HG03103 (cell line): ENCODE measurements around the gene ME3.
"Not testable (repeated sequence)": the region's sequence is repeated elsewhere in the genome, so short reads cannot be mapped to it uniquely, and the experiment has no call there.

ENCODE experiments used
- ATAC-seq: cut with Tn5 transposase; IDR thresholded peaks from one replicate; pipeline ENCODE4 v1.9.1; 2021; ENCODE audit warnings: low read depth; ENCODE audit not compliant: unreplicated experiment

ME3 gene

DNA sequence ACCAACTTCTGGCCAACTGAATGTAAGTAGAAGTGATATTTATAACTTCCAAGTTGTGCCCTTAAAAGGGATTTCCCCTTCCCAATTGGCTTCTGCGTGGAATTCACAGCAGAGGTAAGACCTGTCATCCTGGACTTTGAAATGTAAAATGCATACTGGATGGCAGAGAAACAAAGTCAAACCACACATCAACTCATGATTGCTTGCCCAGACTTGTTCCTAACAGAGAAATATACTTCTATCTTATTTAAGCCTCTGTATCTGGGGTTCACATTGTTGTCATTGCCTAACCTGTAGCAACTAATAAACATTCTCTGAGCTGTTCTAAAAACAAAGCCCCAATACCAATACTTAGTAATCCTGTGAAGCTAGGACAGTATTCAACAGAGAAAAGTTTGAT lies 6.2 kb downstream of the ME3 start:
- no peak for ATAC-seq

DNA sequence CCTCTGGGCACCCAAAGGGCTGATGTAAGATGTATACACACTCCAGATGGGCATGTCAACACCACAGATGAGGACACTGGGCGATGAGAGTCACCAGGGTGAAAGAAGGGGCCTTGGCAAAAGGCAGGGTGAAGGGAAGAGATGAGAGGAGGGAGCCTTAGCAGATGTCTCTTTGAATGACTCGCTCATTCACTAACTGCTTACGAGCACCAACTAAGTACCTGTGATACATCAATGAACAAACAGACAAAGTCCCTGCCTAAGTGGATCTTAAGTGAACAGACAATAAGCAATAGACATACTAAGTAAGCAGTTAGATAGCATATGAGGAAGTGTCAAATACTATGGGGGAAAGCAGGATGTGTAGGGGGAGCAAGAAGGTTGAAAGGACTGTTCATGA lies 7.5 kb downstream of the ME3 start:
- no peak for ATAC-seq

DNA sequence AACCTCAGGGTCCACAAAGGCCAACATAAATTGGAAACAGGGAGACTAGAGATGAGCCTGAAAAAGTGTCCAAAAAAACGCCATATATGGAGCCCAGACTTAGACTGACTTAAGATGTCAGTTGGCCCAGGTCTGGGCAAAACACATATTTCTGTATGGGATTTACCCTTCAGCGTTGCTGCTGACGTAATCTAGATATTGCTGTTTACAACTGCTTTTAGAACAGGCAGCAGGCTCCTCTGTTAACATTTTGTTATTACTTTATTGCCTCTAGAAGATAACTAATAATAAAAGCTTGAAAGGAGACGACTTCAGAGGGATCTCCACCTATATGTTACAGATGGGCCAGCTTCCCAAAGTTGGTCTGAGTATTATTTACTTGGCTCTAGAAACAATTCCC lies 8.7 kb downstream of the ME3 start:
- no peak for ATAC-seq

DNA sequence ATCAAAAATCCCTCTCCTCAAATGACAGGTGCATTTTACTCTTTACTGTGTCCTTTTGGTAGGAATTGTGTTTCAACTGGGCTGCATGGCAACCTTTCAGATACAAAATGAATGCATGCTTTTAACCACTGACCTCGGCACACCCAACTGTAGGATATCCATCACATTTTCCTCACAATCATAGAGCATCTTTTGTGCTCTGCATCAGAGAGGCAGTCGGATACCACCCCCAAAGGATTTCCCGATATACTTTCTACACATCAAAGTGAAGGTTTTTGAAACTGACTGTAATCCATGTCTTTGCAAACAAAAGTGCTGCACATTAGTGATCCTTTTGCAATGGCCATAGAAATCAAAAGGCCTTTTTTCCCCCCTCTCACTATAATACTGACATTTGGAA lies 9.1 kb downstream of the ME3 start:
- ATAC-seq, result no peak

DNA sequence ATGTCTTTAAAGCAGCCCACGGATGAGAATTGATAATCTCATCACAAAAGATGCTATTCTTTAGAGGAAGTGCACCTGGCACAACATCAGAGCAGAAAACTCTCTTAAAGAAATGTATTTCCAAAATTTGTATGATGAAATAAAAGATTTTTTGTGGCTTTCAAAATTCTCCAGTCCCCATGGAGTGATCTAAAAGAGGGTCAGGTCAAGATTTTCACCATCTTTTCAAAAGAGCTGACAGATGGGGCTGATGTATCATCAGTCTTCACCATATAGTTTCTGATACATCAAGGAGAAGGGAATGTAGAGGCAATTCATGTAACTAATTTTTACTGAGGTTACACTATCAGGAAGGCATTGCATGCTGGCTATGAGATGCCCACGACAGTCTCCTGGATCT lies 11.7 kb downstream of the ME3 start:
- ATAC-seq, result no peak

DNA sequence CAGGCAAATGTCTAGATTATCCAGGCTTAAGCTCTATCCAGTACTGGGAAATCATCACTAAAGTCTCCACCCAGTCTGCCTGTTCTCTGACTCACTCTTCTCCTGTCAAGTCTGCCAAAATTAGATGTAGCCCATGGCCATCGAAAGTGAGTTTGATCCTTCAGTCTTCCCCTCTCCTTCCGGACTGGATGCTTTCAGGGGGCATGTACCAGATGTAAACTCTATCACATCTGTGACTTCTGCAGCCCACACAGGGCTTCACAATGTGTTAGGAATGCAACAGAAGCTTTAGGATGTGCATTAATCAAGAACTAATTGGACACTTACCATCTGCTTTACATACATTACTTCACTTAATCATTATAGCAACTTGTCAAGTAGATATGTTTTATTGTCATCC lies 12.3 kb downstream of the ME3 start:
- ATAC-seq, result no peak

DNA sequence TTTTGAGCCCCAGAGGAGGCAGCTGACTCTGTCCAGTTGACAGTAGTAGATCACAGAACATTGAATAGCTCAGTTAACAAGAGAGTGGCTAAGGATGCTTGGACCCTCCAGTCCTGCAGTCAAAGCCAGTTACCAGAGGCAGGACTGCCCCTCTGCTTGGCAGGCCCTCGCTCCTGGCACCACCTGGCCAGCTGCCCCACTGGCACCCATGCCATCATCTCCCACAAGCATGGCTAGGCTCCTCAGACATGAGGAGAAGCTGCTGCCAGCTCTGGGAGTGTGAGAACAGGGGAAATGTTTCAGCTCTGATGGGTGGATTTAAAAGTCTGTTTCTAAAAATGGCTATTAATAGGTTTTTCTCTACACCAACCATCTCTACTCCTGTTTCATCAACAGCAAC lies 13.9 kb downstream of the ME3 start:
- ATAC-seq, result no peak

DNA sequence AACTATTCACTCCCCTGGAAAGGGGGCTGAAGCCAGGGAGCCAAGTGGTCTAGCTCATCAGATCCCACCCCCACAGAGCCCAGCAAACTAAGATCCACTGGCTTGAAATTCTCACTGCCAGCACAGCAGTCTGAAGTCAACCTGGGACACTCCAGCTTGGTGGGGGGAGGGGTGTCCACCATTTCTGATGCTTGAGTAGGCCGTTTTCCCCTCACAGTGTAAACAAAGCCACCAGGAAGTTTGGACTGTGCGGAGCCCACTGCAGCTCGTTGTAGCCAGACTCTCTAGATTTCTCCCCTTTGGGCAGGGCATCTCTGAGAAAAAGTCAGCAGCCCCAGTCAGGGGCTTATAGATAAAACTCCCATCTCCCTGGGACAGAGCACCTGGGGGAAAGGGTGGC lies 27.2 kb downstream of the ME3 start:
- not testable (repeated sequence) for ATAC-seq

DNA sequence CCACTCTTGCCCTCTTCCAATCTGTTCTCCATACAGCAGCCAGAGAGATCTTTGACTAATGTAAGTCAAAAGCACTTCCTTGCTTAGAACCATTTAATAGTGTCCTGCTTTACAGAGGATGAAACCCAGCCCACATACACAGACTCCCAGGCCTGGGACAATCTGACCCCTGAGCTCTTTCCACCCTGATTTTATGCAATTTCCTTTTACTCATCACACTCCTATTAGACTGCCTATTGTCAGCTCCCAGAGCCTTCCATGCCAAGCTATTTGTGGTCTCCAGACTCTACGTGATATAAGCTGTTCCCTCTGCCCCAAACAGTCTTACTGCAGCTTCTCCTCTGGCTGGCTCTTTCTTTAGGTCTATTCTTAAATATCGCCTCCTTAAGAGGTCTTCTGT lies 28.1 kb downstream of the ME3 start:
- no peak for ATAC-seq

DNA sequence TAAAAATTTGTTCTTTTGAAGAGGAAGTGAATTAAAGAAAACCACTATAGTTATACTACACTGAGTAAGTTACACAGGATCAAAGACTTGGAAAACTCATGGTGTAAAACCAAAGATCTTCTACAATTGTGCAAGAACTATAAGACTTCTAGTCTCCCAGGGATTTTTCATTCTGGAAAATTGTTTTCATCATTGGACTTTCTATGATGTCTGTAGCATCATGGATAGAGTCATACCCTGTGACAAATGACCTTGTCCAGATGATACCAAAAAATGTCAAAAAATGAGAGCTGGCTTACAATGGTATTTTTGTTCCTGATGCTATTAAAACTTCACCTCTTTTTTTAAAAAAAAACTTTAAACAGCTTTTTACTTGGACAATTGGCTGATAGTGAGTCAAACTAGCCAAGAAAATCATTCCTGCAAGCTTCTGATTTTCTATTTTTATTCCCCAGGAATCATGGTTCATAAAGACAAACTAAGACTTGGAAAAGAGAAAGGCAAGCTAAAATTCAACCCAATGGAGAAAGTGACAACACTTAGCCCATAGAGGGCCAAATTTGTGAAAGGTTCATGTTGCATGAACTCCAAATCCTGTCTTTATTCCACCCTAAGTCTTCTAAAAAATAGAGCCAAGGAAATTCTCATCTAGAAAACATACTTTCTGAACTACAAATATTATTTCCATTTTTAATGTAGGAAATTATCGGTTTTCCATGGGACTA lies 30.7 kb downstream of the ME3 start:
- ATAC-seq, result no peak

DNA sequence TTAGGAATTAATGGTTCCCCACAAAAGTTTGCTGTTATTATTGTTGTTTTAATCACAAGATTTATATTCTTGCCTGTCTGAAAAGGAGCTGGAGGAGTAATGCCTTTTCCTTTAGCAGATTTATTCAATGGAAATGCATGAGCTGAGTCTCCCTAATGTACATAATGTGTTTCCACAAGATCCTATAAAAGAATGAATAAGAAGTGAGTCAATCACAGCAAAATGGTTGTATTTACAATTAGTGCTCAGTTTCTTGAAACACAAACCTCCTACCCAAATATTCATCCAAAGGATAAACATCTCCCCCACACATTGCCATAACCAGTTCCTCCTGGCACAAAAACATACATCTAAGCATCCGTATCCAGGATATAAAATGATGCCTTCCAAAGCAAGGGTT lies 33.3 kb downstream of the ME3 start:
- no peak for ATAC-seq

DNA sequence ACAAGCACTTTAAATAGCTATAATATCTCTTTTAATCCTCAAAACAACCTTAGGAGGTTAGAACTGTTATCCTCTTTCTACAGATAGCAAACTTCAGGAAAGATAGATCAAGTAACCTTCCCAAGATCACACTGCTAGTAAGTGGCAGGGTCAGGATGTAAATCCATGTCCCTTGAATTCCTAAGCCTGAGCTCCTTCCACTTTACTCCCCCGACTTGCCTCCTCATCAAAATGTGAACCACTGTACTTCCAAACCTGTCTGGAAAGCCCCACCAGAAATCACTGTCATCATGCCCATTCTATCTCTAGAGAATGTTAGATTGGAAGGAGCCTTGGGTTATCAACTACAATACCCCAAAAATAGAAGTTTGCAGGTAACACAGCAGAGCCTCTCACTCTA lies 33.7 kb downstream of the ME3 start:
- ATAC-seq, result no peak

DNA sequence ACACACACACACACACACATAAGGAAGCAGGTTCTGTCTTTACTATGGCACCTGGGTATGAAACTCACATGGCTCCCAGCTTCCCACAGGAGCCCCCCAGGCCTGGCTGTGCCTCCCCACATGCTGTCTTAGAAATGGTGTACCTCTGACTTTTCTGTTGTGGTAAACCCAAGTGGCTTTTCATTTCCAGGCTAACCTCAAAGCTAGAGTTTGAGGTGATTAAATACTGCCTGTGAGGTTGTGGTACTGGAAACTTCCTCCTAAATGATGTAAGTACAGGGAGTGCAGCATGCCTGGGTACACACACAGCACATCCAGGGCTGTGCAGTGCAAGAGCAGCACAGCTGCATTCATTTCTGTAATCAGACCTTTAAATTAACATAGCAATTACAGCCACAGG lies 34.4 kb downstream of the ME3 start:
- no peak for ATAC-seq

DNA sequence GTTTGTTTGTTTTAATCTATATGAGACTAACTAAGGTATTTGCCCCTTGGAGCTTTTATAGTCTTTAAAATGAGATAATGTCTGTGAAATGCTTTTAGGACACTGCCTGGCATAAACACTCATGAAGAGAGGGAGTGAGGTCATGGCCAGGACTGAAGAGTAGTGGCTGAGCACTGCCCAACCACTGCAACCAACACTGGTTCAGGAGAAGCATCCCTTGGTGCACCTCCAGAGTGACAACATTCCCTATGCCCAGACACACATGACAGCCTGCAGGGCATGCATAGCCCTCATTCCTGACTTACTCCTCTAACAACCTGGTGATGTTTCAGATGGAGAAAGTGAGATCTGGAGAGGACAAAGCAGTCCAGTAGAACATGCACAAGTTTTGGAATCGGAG lies 36.1 kb downstream of the ME3 start:
- no peak for ATAC-seq

DNA sequence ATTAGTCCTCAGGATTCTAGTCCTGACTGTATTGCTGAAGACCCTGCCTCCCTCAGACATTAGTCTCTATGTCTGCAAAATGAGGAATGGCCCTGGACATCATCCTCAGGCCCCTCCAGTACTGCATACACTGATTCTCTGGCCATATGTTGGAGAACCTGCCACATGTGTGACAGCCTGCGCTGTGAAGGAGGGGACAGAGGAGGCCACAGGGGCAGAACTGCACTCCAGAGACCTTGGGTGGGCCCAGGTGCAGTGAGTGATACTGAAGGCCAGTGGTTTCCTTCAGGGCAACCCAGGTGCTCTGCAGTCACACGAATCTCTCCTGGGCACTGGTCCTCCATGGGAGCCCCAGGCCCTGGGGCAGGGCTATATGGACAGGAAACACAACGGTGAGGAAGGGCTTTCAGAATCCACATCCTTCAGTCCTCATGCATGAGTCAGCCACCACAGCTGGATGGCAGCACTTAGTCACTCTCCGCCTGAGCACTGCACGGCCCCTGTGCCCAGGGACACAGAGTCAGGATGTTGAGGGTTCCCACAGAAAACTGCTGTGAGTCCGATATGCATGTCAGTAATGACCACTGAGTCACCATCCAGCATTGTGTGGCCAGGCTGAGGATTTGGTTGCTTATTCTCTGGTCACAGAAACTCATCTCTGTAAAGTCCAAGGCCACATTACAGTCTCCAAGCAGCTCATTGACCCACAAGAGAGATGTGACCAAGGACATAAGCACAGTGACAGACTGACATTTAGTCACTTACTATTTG lies 39.7 kb downstream of the ME3 start:
- ATAC-seq, result no peak

DNA sequence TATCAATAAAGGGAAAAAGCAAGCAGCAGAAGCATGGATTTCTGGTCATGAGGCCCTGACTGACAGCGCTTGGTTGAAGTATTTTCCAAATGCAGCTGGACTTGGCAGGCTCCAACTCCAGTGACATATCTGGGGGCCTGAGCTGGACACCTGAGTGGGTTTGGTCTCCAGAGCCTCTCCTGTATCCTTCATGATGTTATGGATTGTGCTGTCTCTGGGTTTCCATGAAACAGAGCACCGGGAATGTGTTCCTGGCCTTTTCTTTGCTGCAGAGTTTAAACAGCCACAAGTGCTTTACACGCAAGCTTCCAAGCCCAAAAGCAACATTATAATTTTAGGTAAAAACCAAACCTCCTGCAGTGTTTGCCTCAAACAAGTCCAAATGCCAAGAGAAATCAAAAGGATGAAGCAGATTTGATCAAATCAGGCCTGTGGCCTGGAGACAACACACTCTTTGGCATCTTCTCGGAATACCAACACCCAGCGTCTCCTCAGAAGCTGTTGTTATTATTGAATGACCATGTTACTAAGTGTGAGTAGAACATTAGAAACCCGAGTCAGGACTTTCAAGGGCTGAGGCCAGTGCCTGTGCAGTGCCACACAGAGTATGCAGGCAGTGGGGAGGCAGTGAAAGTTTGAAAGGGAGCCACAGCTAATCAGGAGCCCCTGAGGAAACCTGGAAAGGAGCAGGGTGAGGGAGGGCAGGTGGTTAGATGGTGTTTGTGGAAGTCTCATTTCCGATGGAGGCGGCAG lies 42.0 kb downstream of the ME3 start:
- ATAC-seq, result no peak

DNA sequence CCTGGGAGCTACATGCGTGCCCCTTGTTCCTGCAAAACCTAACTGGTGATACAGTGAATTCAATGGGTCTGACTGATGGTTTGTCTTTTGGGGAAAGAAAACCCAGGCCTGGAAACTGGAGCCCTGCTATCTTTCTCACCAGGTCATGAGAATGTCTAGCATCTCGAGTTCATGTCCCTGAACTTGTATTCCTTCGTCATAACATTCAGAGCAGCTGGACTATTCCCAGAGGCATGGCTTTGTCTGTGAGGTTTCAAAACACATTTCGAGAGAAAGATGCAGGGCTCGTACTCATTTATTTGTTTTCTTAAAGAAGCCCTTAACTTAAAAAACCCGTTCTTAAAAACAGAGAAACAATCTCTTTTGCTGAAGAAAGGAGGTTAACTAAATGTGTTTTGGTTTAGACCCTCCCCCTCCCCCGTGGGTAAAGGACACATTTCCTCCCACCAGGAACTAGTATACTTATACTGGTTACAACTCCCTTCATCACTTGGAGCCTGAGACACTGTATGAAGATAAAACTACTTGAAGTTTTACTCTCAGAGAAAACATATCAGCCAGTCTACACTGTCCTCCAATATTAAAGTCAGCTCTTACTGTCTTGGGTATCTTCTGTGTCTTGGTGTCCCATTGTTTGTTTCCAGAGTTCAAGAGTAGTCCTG lies 43.2 kb downstream of the ME3 start:
- ATAC-seq, result no peak

DNA sequence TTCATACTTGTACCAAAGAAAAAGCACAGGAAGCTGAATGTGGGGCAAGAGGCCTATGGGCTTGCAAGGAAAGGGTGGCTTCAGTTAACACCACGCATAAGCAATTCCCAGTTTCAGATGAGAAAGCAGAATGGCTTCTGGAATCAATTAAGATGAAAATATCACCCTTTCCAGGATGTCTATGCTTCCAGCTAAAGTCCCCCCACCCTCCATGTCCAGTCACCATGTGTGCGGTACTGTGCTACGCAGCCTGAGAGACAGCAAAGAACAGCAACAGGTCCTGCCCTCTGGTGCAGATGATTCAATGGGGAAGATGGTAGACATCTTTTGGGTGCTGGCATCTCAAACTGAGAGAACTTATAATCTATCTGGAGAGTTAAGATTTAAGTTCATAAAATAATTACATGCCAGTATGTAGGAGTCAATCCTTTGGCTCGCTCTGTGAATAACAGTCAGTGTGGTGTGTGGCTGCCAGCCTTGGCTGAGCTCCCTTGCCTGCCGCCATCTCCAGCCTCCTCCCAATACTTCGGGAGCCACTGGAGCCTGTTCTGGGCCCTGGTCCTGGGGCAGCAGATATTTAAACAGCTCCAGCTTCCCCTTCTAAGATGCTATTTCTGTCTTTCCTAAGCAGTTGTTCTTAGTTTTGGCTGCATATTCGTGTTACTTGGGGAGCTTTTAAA lies 44.5 kb downstream of the ME3 start:
- no peak for ATAC-seq

DNA sequence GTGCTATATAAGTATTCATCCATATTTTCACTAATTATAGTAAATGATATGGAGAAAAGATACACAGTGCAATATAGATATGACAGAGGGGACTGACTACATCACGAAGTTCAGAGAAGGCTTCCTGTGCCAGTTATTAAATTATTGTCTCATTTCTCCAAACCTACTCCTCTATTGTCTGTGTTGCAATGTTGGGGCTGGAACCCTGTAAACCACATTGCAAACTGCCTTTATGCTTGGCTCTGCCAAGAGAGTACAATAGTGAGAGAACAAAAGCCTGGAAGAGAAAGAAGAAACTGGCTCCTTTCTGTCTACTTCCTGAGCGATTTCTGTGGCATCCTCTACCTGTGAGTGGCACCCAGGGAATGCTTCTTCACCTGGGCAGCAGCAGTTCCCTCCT lies 46.4 kb downstream of the ME3 start:
- no peak for ATAC-seq

DNA sequence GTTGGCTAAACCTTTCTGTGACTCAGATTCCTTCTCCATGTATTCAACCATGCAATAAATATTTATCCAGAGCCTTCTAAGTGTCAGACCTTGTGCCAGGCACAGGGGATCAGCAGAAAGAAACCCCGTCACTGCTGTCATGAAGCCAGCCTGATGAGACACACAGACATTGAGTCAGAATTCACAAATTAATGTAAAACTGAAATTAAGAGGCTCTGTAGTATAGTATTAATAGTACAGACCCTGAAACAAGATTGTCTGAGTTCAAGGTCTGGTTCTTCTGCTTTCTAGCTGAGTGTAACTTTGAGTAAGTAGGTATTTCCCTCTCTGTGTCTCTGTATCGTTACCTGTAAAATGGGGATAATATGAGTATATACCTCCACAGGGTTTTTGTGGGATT lies 46.9 kb downstream of the ME3 start:
- no peak for ATAC-seq

DNA sequence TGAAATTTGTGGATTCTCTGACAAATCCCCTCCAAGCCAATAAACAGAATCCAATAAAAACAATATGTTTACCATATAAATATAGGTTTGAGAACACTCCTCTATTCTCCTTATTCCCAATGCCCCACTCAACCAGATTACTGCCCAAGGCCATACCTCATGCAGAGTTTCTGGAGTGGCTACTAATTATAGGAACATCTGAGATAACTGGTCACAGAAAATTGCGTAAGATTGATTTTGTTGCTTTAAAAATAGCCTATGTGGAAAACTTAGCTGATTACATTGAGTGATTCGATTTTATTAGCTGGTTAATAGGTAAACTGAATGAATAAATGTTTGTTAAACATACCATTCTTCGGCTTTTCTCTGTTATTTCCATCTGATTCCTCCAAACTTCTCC lies 48.0 kb downstream of the ME3 start:
- no peak for ATAC-seq
